Breast epithelium (tissue), 3 donors: Measurements from ENCODE around the gene GNAI2.

Experiments used
- CTCF ChIP-seq, 3 donors: fragments of 450-650 bp; IDR thresholded peaks; one replicate each; pipeline ENCODE4 v1.5.1; 2016 to 2017; ENCODE audit warnings: antibody characterized with exemption in 3 of 3, mild to moderate bottlenecking in 3 of 3, moderate library complexity in 3 of 3
- POLR2AphosphoS5 ChIP-seq, 3 donors: sonication (generic); formaldehyde crosslinking; IDR thresholded peaks; one replicate each; pipeline ENCODE4 v1.6.1; 2017; ENCODE audit warnings: antibody characterized with exemption in 3 of 3

GRCh38 chr3:50241713-50242380 is 5.8 kb downstream of the GNAI2 start:
- TF ChIP-seq CTCF (IDR thresholded peaks at IDR 0.05) = no peak
- no peak for TF ChIP-seq POLR2AphosphoS5 (IDR thresholded peaks at IDR 0.05)
